ENCODE measurements around the gene BACH1.
"Not testable (repeated sequence)": the region's sequence is repeated elsewhere in the genome, so short reads cannot be mapped to it uniquely, and the experiment has no call there.

BACH1 gene

GRCh38 chr21:29298348-29299045, at the start of gene BACH1:
BACH1 (plus strand) TSS chr21:29298922; CDS start chr21:29321281, 22,359 bp downstream.
- DNase-seq: peak; percentile 92

GRCh38 chr21:29249289-29249688, 49.4 kb upstream of the BACH1 start:
- not testable (repeated sequence) for DNase-seq

- no peak for DNase-seq
Observed at GRCh38 chr21:29250636-29251035, 48.1 kb upstream of the BACH1 start.

- not testable (repeated sequence) for DNase-seq
Observed at GRCh38 chr21:29253861-29254260, 44.9 kb upstream of the BACH1 start.

GRCh38 chr21:29254550-29254949, 44.2 kb upstream of the BACH1 start:
- DNase-seq: no peak

GRCh38 chr21:29256126-29256910, 42.4 kb upstream of the BACH1 start:
- no peak for DNase-seq

GRCh38 chr21:29257701-29258100, 41.0 kb upstream of the BACH1 start:
- DNase-seq: no peak

- no peak for DNase-seq
Observed at GRCh38 chr21:29258626-29259338, 39.9 kb upstream of the BACH1 start.

GRCh38 chr21:29260461-29260860, 38.3 kb upstream of the BACH1 start:
- DNase-seq: no peak

- DNase-seq: no peak
Observed at GRCh38 chr21:29261555-29262540, 36.9 kb upstream of the BACH1 start.

- no peak for DNase-seq
Observed at GRCh38 chr21:29264721-29265120, 34.0 kb upstream of the BACH1 start.

GRCh38 chr21:29265690-29266479, 32.8 kb upstream of the BACH1 start:
- DNase-seq: no peak

- DNase-seq: no peak
Observed at GRCh38 chr21:29267666-29268065, 31.1 kb upstream of the BACH1 start.

- DNase-seq: no peak
Observed at GRCh38 chr21:29271927-29272333, 26.8 kb upstream of the BACH1 start.

- no peak for DNase-seq
Observed at GRCh38 chr21:29277442-29277841, 21.3 kb upstream of the BACH1 start.

- DNase-seq: no peak
Observed at GRCh38 chr21:29279558-29279957, 19.2 kb upstream of the BACH1 start.

GRCh38 chr21:29281801-29282200, 16.9 kb upstream of the BACH1 start:
- not testable (repeated sequence) for DNase-seq

- DNase-seq: no peak
Observed at GRCh38 chr21:29287383-29287782, 11.3 kb upstream of the BACH1 start.

- DNase-seq: no peak
Observed at GRCh38 chr21:29288239-29288638, 10.5 kb upstream of the BACH1 start.

GRCh38 chr21:29289317-29289716, 9.4 kb upstream of the BACH1 start:
- no peak for DNase-seq

- DNase-seq: no peak
Observed at GRCh38 chr21:29290240-29290639, 8.5 kb upstream of the BACH1 start.

- no peak for DNase-seq
Observed at GRCh38 chr21:29293495-29293894, 5.2 kb upstream of the BACH1 start.

Data from DMS53 (cell line).